SK-N-SH treated with all-trans-retinoic acid at 6 μM for 48 hours (cell line): ENCODE data around the gene ROPN1L.

ENCODE experiments used
- ATAC-seq: fragments of 200-7000 bp; cut with Tn5 transposase; 3 replicates; pipeline ENCODE4 v1.9.1; 2020; ENCODE audit warnings: mild to moderate bottlenecking, moderate library complexity
- ARNTL ChIP-seq: fragments of 450-650 bp; formaldehyde crosslinking; IDR thresholded peaks from 2 replicates; pipeline ENCODE4 v1.5.0; 2020; ENCODE audit warnings: low read depth, mild to moderate bottlenecking, moderate library complexity, borderline replicate concordance
- CSDC2 ChIP-seq: fragments of 250-450 bp; sonication (Bioruptor Pico); IDR thresholded peaks from 2 replicates; pipeline ENCODE4 v1.5.0; 2020; ENCODE audit warnings: mild to moderate bottlenecking, moderate library complexity
- ESRRG ChIP-seq: fragments of 250-450 bp; sonication (Bioruptor Pico); IDR thresholded peaks from 2 replicates; pipeline ENCODE4 v1.6.1; 2021; ENCODE audit warnings: mild to moderate bottlenecking
- GLIS3 ChIP-seq: fragments of 250-450 bp; sonication (Bioruptor Pico); IDR thresholded peaks from 2 replicates; pipeline ENCODE4 v1.5.0; 2020; ENCODE audit warnings: mild to moderate bottlenecking, moderate library complexity
- ISL1 ChIP-seq: fragments of 250-450 bp; sonication (Bioruptor Pico); IDR thresholded peaks from 2 replicates; pipeline ENCODE4 v2.1.2; 2022; ENCODE audit warnings: mild to moderate bottlenecking, moderate library complexity
- OSR1 ChIP-seq: fragments of 250-450 bp; sonication (Bioruptor Pico); IDR thresholded peaks from 2 replicates; pipeline ENCODE4 v1.8.0; 2022; ENCODE audit warnings: moderate library complexity, mild to moderate bottlenecking, inconsistent platforms
- PPARA ChIP-seq: fragments of 250-450 bp; sonication (Bioruptor Pico); IDR thresholded peaks from 2 replicates; pipeline ENCODE4 v1.5.0; 2020; ENCODE audit warnings: mild to moderate bottlenecking, borderline replicate concordance
- RARB ChIP-seq: fragments of 250-450 bp; sonication (Bioruptor Pico); IDR thresholded peaks from 2 replicates; pipeline ENCODE4 v1.8.0; 2021; ENCODE audit warnings: mild to moderate bottlenecking, moderate library complexity
- SNAI2 ChIP-seq: fragments of 250-450 bp; sonication (Bioruptor Pico); IDR thresholded peaks from 2 replicates; pipeline ENCODE4 v1.5.0; 2020; ENCODE audit warnings: mild to moderate bottlenecking, moderate library complexity
- TCF4 ChIP-seq: fragments of 250-450 bp; sonication (Bioruptor Pico); IDR thresholded peaks from 2 replicates; pipeline ENCODE4 v1.8.0; 2021; ENCODE audit warnings: mild to moderate bottlenecking, moderate library complexity, borderline replicate concordance
- TSHZ2 ChIP-seq: fragments of 250-450 bp; sonication (Bioruptor Pico); IDR thresholded peaks from 2 replicates; pipeline ENCODE4 v1.5.0; 2020; ENCODE audit warnings: mild to moderate bottlenecking, moderate library complexity
- ZC3H10 ChIP-seq: fragments of 250-450 bp; sonication (Bioruptor Pico); IDR thresholded peaks from 2 replicates; pipeline ENCODE4 v1.5.1; 2021; ENCODE audit warnings: mild to moderate bottlenecking, moderate library complexity
- ZFP3 ChIP-seq: fragments of 250-450 bp; sonication (Bioruptor Pico); IDR thresholded peaks from 2 replicates; pipeline ENCODE4 v1.5.0; 2020; ENCODE audit warnings: mild to moderate bottlenecking, moderate library complexity
- ZFP30 ChIP-seq: fragments of 450-650 bp; formaldehyde crosslinking; IDR thresholded peaks from 2 replicates; pipeline ENCODE4 v1.5.0; 2022; ENCODE audit warnings: mild to moderate bottlenecking, moderate library complexity
- ZNF565 ChIP-seq: fragments of 450-650 bp; formaldehyde crosslinking; conservative IDR thresholded peaks from 2 replicates; pipeline ENCODE4 v1.5.0; 2020; ENCODE audit warnings: low read depth, mild to moderate bottlenecking, moderate library complexity
- ZNF8 ChIP-seq: fragments of 450-650 bp; formaldehyde crosslinking; IDR thresholded peaks from 2 replicates; pipeline ENCODE4 v1.5.0; 2020; ENCODE audit warnings: mild to moderate bottlenecking, moderate library complexity
- TF ChIP-seq, protein P1 (sequence below): fragments of 250-450 bp; sonication (Bioruptor Pico); IDR thresholded peaks from 2 replicates; pipeline ENCODE4 v1.5.1; 2020; ENCODE audit warnings: low read depth, mild to moderate bottlenecking, moderate library complexity
- TF ChIP-seq, protein P2 (sequence below): fragments of 250-450 bp; sonication (Bioruptor Pico); IDR thresholded peaks from 2 replicates; pipeline ENCODE4 v1.8.0; 2020; ENCODE audit warnings: mild to moderate bottlenecking, moderate library complexity, borderline replicate concordance
- TF ChIP-seq, protein P3 (sequence below): fragments of 250-450 bp; sonication (Bioruptor Pico); IDR thresholded peaks from 2 replicates; pipeline ENCODE4 v1.5.1; 2021; ENCODE audit warnings: mild to moderate bottlenecking, moderate library complexity
- TF ChIP-seq, protein P4 (sequence below): fragments of 250-450 bp; sonication (Bioruptor Pico); IDR thresholded peaks from 2 replicates; pipeline ENCODE4 v1.8.0; 2021; ENCODE audit warnings: low read depth, mild to moderate bottlenecking, moderate library complexity, borderline replicate concordance

The ROPN1L gene

DNA sequence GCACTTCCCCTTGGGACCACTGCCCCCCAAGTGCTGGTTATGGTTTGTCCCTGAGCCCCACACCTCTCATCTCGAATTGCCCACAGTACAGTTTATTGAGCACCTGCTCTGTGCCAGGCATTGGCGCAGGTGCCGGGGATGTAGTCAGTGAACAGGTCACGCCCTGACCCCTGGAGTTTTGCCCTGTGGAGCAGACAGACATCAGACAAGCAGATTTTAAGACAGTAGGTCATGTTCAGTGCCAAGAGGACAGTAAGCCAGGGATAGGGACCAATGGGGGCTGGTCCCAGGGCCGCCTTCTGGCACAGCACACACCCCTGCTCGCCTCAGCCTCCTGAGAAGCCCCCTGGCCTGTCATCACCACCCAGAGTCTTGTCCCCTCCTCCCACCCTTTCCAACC lies 21.9 kb downstream of the ROPN1L start:
- TF ChIP-seq CSDC2 (CRISPR knock-in tag) (no peak), TCF4 (no peak), ISL1 (CRISPR knock-in tag) (no peak), TSHZ2 (CRISPR knock-in tag) (no peak), ZFP30 (no peak), SNAI2 (CRISPR knock-in tag) (no peak), GLIS3 (CRISPR knock-in tag) (no peak), ZFP3 (CRISPR knock-in tag) (no peak)
- TF ChIP-seq, protein P1, sequence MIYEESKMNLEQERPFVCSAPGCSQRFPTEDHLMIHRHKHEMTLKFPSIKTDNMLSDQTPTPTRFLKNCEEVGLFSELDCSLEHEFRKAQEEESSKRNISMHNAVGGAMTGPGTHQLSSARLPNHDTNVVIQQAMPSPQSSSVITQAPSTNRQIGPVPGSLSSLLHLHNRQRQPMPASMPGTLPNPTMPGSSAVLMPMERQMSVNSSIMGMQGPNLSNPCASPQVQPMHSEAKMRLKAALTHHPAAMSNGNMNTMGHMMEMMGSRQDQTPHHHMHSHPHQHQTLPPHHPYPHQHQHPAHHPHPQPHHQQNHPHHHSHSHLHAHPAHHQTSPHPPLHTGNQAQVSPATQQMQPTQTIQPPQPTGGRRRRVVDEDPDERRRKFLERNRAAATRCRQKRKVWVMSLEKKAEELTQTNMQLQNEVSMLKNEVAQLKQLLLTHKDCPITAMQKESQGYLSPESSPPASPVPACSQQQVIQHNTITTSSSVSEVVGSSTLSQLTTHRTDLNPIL (CRISPR knock-in tag) = no peak
- TF ChIP-seq, protein P2, sequence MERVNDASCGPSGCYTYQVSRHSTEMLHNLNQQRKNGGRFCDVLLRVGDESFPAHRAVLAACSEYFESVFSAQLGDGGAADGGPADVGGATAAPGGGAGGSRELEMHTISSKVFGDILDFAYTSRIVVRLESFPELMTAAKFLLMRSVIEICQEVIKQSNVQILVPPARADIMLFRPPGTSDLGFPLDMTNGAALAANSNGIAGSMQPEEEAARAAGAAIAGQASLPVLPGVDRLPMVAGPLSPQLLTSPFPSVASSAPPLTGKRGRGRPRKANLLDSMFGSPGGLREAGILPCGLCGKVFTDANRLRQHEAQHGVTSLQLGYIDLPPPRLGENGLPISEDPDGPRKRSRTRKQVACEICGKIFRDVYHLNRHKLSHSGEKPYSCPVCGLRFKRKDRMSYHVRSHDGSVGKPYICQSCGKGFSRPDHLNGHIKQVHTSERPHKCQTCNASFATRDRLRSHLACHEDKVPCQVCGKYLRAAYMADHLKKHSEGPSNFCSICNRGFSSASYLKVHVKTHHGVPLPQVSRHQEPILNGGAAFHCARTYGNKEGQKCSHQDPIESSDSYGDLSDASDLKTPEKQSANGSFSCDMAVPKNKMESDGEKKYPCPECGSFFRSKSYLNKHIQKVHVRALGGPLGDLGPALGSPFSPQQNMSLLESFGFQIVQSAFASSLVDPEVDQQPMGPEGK = no peak
- ATAC-seq = no peak

GRCh38 chr5:10464173-10464572 lies 22.5 kb downstream of the ROPN1L start:
- TF ChIP-seq OSR1 (CRISPR knock-in tag) (no peak), CSDC2 (CRISPR knock-in tag) (no peak), PPARA (CRISPR knock-in tag) (no peak), SNAI2 (CRISPR knock-in tag) (no peak), ISL1 (CRISPR knock-in tag) (no peak), GLIS3 (CRISPR knock-in tag) (no peak), TCF4 (no peak), ZNF565 (CRISPR knock-in tag) (no peak), ESRRG (CRISPR knock-in tag) (no peak), RARB (CRISPR knock-in tag) (no peak), ZC3H10 (CRISPR knock-in tag) (no peak), ZNF8 (no peak), TSHZ2 (CRISPR knock-in tag) (no peak), ARNTL (CRISPR knock-in tag) (no peak)
- TF ChIP-seq, protein P3, sequence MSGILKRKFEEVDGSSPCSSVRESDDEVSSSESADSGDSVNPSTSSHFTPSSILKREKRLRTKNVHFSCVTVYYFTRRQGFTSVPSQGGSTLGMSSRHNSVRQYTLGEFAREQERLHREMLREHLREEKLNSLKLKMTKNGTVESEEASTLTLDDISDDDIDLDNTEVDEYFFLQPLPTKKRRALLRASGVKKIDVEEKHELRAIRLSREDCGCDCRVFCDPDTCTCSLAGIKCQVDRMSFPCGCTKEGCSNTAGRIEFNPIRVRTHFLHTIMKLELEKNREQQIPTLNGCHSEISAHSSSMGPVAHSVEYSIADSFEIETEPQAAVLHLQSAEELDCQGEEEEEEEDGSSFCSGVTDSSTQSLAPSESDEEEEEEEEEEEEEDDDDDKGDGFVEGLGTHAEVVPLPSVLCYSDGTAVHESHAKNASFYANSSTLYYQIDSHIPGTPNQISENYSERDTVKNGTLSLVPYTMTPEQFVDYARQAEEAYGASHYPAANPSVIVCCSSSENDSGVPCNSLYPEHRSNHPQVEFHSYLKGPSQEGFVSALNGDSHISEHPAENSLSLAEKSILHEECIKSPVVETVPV (CRISPR knock-in tag) = no peak
- TF ChIP-seq, protein P2 = no peak
- TF ChIP-seq, protein P4, sequence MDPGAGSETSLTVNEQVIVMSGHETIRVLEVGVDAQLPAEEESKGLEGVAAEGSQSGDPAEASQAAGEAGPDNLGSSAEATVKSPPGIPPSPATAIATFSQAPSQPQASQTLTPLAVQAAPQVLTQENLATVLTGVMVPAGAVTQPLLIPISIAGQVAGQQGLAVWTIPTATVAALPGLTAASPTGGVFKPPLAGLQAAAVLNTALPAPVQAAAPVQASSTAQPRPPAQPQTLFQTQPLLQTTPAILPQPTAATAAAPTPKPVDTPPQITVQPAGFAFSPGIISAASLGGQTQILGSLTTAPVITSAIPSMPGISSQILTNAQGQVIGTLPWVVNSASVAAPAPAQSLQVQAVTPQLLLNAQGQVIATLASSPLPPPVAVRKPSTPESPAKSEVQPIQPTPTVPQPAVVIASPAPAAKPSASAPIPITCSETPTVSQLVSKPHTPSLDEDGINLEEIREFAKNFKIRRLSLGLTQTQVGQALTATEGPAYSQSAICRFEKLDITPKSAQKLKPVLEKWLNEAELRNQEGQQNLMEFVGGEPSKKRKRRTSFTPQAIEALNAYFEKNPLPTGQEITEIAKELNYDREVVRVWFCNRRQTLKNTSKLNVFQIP (CRISPR knock-in tag) = no peak
- TF ChIP-seq, protein P1 (CRISPR knock-in tag) = no peak
- no peak for ATAC-seq
